GM21825 (cell line): ENCODE data around the gene SNX11.

ENCODE experiments used
- ATAC-seq: cut with Tn5 transposase; IDR thresholded peaks from one replicate; pipeline ENCODE4 v1.9.1; 2021; ENCODE audit warnings: mild to moderate bottlenecking, moderate library complexity; ENCODE audit not compliant: unreplicated experiment

SNX11 gene

GRCh38 chr17:48160177-48161081 lies 52.9 kb downstream of the SNX11 start:
- no peak for ATAC-seq

GRCh38 chr17:48161127-48161905 lies 53.8 kb downstream of the SNX11 start:
- no peak for ATAC-seq

GRCh38 chr17:48162306-48162934 lies 54.9 kb downstream of the SNX11 start:
- no peak for ATAC-seq

GRCh38 chr17:48162946-48163506 lies 55.5 kb downstream of the SNX11 start:
- ATAC-seq, result no peak

- no peak for ATAC-seq
These were observed 56.2 kb downstream of the SNX11 start for GRCh38 chr17:48163809-48164208.

- ATAC-seq, result no peak
These were observed 62.4 kb downstream of the SNX11 start for GRCh38 chr17:48169926-48170325.
